Stomach (tissue), 9 donors: ENCODE data around the gene ENTPD6. TPM values are rescaled to one million over a fixed set of nuclear protein-coding genes. Genes with fewer than 3 reads are reported as not detected.

Experiments
- DNase-seq, 2 donors: peaks; one replicate each; pipeline versions ENCODE4 v3.0.0 to v3.0.0-alpha.2; 2013 to 2019
- H3K27ac ChIP-seq, 5 donors: fragments of 200-600 bp in 4 of 5; sonication (generic) in 4 of 5; one replicate each; pipeline ENCODE4 v1.5.1; 2013 to 2019; ENCODE audit warnings: mild to moderate bottlenecking in 1 of 5, moderate library complexity in 1 of 5
- H3K27me3 ChIP-seq, 3 donors: fragments of 200-600 bp; sonication (generic); one replicate each; pipeline ENCODE4 v1.5.1; 2017 to 2019; ENCODE audit warnings: mixed run types in 1 of 3
- H3K36me3 ChIP-seq, 4 donors: fragments of 200-600 bp; sonication (generic); 1 replicate in 3 of 4; 2 replicates in 1 of 4; pipeline ENCODE4 v1.5.1; 2016 to 2019
- H3K4me1 ChIP-seq, 4 donors: fragments of 200-600 bp; sonication (generic); one replicate each; pipeline ENCODE4 v1.5.1; 2016 to 2019
- H3K4me3 ChIP-seq, 4 donors: fragments of 200-600 bp; sonication (generic) in 3 of 4; one replicate each; pipeline ENCODE4 v1.5.1; 2016 to 2019; ENCODE audit warnings: mild to moderate bottlenecking in 1 of 4
- H3K9me3 ChIP-seq, 4 donors: fragments of 200-600 bp; sonication (generic); one replicate each; pipeline ENCODE4 v1.5.1; 2016 to 2019
- EP300 ChIP-seq: sonication (generic); formaldehyde crosslinking; IDR thresholded peaks from one replicate; pipeline ENCODE4 v1.6.1; 2017; ENCODE audit warnings: antibody characterized with exemption
- POLR2A ChIP-seq, 4 donors: fragments of 450-650 bp; IDR thresholded peaks; one replicate each; pipeline ENCODE4 v1.6.1; 2016; ENCODE audit warnings: antibody characterized with exemption in 4 of 4, control low read depth in 2 of 4, mild to moderate bottlenecking in 1 of 4, moderate library complexity in 1 of 4
- POLR2AphosphoS5 ChIP-seq, 3 donors: sonication (generic); formaldehyde crosslinking; IDR thresholded peaks; one replicate each; pipeline ENCODE4 v1.6.1; 2016; ENCODE audit warnings: antibody characterized with exemption in 3 of 3
- WGBS, 5 donors: extraction: QIAGEN DNeasy Blood & Tissue Kit in 3 of 5; methylation state at CpG; one replicate each; pipeline versions ENCODE4 v1.1.5 to v1.1.7; 2013 to 2018; 5-methylcytosine and 5-hydroxymethylcytosine counted together
- intact Hi-C: fragments of 100-400 bp; cut with DNase I; formaldehyde crosslinking; loops from one replicate; pipeline ENCODE4 v1.15.1; 2023; ENCODE audit warnings: low total_unique reads
- polyA plus RNA-seq, 3 donors: library from polyadenylated mRNA; stranded (reverse); fragments of 200-250 nt; gene quantifications; one replicate each; pipeline ENCODE4 v1.2.3, GENCODE V29; 2013
- total RNA-seq, 5 donors: library from RNA; depleted of rRNA; stranded (reverse); fragments of >200 nt; gene quantifications; one replicate each; pipeline versions ENCODE4 v1.1.0 to v1.2.3, GENCODE V29; 2014 to 2016
- TF ChIP-seq, protein P1 (sequence below), 7 experiments: fragments of 450-650 bp in 4 of 7; fragments of 200-600 bp in 3 of 7; sonication (generic) in 3 of 7; IDR thresholded peaks; one replicate each; pipeline ENCODE4 v1.5.1; 2016 to 2019; ENCODE audit warnings: antibody characterized with exemption in 7 of 7, control low read depth in 2 of 7, mild to moderate bottlenecking in 1 of 7
- donor health status: healthy with polysubstance abuse.
- donor health status: Bipolar disorder and iron deficiency.
- donor health status: healthy.

The ENTPD6 gene
- total and polyA plus RNA-seq, 8 donors = 38.5 to 110 (median 66.5) TPM

GRCh38 chr20:25195962-25196785, 662 bp downstream of the ENTPD6 start:
- Histone ChIP-seq H3K4me1 (peaks cover 22 to 55% (median 45%) of the 10 kb centered on the region in 4 donors), H3K27ac (peak overlapping the region; percentile 88 to 93 (median 93)), H3K4me3 (peak overlapping the region; percentile 72 to 98 (median 96)), H3K27me3 (no peaks in the 10 kb centered on the region), H3K9me3 (no peaks in the 10 kb centered on the region), H3K36me3 (no peaks in the 10 kb centered on the region)
- 3 to 12% (median 5%) methylated on average over 28 to 39 of the region's 39 CpGs for WGBS, 5 donors
- DNase-seq = peak; percentile 62 to 76
- TF ChIP-seq EP300 (no peak), POLR2A (IDR thresholded peaks at IDR 0.05) (no peak), POLR2AphosphoS5 (IDR thresholded peaks at IDR 0.05) (peak in 2 of 3 donors; percentile 27 to 33)
- TF ChIP-seq, protein P1, sequence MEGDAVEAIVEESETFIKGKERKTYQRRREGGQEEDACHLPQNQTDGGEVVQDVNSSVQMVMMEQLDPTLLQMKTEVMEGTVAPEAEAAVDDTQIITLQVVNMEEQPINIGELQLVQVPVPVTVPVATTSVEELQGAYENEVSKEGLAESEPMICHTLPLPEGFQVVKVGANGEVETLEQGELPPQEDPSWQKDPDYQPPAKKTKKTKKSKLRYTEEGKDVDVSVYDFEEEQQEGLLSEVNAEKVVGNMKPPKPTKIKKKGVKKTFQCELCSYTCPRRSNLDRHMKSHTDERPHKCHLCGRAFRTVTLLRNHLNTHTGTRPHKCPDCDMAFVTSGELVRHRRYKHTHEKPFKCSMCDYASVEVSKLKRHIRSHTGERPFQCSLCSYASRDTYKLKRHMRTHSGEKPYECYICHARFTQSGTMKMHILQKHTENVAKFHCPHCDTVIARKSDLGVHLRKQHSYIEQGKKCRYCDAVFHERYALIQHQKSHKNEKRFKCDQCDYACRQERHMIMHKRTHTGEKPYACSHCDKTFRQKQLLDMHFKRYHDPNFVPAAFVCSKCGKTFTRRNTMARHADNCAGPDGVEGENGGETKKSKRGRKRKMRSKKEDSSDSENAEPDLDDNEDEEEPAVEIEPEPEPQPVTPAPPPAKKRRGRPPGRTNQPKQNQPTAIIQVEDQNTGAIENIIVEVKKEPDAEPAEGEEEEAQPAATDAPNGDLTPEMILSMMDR (IDR thresholded peaks at IDR 0.05) = no peak
- intact Hi-C loops = loop anchor here (10.0 kb wide), 1 partner anchor 201 kb away; the partner anchor contains the start of gene APMAP

- 17 to 54% (median 28%) methylated on average over 9 of the region's 9 CpGs for WGBS, 5 donors
- peaks cover 22 to 55% (median 45%) of the 10 kb centered on the region in 4 donors for H3K4me1 ChIP-seq
- peak overlapping the region; percentile 72 to 98 (median 96) for H3K4me3 ChIP-seq
- peak overlapping the region; percentile 88 to 93 (median 93) for H3K27ac ChIP-seq
- intact Hi-C loops = loop anchor here (10.0 kb wide), 1 partner anchor 202 kb away; the partner anchor contains the start of gene APMAP
- H3K27me3 ChIP-seq = no peaks in the 10 kb centered on the region
- TF ChIP-seq POLR2A (IDR thresholded peaks at IDR 0.05) = no peak
- TF ChIP-seq, protein P1 (IDR thresholded peaks at IDR 0.05) = no peak
- no peak for TF ChIP-seq EP300
- no peak for TF ChIP-seq POLR2AphosphoS5 (IDR thresholded peaks at IDR 0.05)
- no peak for DNase-seq
- H3K9me3 ChIP-seq = no peaks in the 10 kb centered on the region
- H3K36me3 ChIP-seq = peaks cover 0 to under 1% (median 0%) of the 10 kb centered on the region in 4 donors
These were observed 1.2 kb downstream of the ENTPD6 start for GRCh38 chr20:25196786-25197120.

DNA sequence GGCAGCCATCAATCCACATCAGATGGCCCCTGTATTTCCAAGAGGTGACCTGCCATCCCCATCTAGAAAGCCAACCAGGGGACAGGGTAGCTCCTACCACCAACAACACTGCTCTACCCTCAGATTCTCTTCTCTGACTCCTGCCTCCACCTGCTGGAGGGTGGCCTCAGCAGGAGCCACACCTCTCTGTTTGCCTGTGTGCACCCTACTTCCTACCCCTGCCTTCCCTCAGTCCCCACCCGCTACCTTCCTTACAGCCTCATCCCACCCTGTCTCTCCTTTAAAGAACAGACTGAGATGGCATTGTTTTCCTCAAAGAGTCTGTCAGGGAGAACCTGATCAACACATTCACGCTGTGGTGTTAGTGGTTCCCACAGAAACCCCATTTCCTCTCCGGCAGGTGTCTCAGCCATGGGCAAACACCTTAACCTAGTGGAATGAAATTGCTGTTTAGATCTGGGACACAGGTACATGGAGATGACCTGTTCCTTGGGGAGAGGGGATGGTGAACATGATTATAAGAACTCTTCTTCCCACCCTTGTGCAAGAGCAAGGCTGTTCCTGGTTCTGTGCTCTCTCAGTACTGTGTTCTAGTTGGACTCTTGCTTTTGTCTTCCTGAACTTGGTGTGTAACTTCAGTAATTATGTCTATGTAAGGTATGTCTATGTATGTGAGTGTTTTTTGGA, 1.8 kb downstream of the ENTPD6 start:
- 42 to 79% (median 60%) methylated on average over 3 of the region's 3 CpGs for WGBS, 5 donors
- DNase-seq = peak in 1 of 2 donors; percentile 50
- no peak for TF ChIP-seq EP300
- no peak for TF ChIP-seq POLR2A (IDR thresholded peaks at IDR 0.05)
- Histone ChIP-seq H3K36me3 (peaks cover 0 to 6% (median 0%) of the 10 kb centered on the region in 4 donors), H3K27ac (peak overlapping the region; percentile 88 to 93 (median 93)), H3K4me3 (peak overlapping the region in 3 of 4 donors; percentile 96 to 98 (median 97)), H3K4me1 (peaks cover 22 to 55% (median 45%) of the 10 kb centered on the region in 4 donors), H3K9me3 (no peaks in the 10 kb centered on the region), H3K27me3 (no peaks in the 10 kb centered on the region)
- intact Hi-C loops = loop anchor here (10.0 kb wide), 1 partner anchor 203 kb away; the partner anchor contains the start of gene APMAP

DNA sequence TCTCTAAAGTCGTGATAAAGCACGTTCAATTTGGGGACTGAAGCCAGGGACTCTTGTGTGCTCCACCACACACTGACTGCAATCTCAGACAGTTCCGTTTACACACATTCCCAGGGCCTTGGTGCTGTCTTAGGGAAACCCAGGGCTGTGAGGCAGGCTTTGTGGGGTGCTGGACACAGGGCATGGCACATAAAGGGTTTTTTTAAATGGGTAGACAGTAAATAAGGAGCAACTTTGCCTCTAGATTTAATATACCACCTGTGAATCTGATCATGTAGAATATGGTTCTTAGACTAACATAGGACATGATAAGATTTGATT, 2.3 kb downstream of the ENTPD6 start:
- H3K27ac ChIP-seq = peak overlapping the region in 2 of 5 donors; percentile 92 to 93
- no peaks in the 10 kb centered on the region for H3K27me3 ChIP-seq
- H3K4me1 ChIP-seq = peaks cover 22 to 55% (median 45%) of the 10 kb centered on the region in 4 donors
- H3K36me3 ChIP-seq = peaks cover 0 to 6% (median 0%) of the 10 kb centered on the region in 4 donors
- no peaks in the 10 kb centered on the region for H3K9me3 ChIP-seq
- no peak for DNase-seq
- peak overlapping the region in 1 of 4 donors; percentile 96 for H3K4me3 ChIP-seq
- no peak for TF ChIP-seq POLR2A (IDR thresholded peaks at IDR 0.05)
- TF ChIP-seq, protein P1 (IDR thresholded peaks at IDR 0.05) = no peak
- TF ChIP-seq EP300 = no peak
- WGBS, 5 donors = 30 to 49% (median 39%) methylated on average over 3 of the region's 3 CpGs
- intact Hi-C loops = loop anchor here (10.0 kb wide), 1 partner anchor 203 kb away; the partner anchor contains the start of gene APMAP
